Stimulated activated naive CD8-positive, alpha-beta T cell treated with anti-CD3 and anti-CD28 coated beads, Interleukin-15, Interleukin-2, amounts not matched to agents 100 ng/mL and 50 ng/mL, for 24 hours (primary cell): Measurements from ENCODE around the gene SMO.
"Not testable (repeated sequence)": the region's sequence is repeated elsewhere in the genome, so short reads cannot be mapped to it uniquely, and the experiment has no call there.

Experiments used
- H3K27ac Mint-ChIP-seq: one replicate; pipeline ENCODE4 v1.8.0; 2021; ENCODE audit warnings: mild to moderate bottlenecking, mixed read lengths
- H3K27me3 Mint-ChIP-seq: one replicate; pipeline ENCODE4 v1.8.0; 2021; ENCODE audit warnings: mixed read lengths
- H3K36me3 Mint-ChIP-seq: one replicate; pipeline ENCODE4 v1.8.0; 2021; ENCODE audit warnings: low read depth, mixed read lengths
- H3K4me1 Mint-ChIP-seq: one replicate; pipeline ENCODE4 v1.8.0; 2021; ENCODE audit warnings: low read depth, mixed read lengths
- H3K4me3 Mint-ChIP-seq: one replicate; pipeline ENCODE4 v1.8.0; 2021; ENCODE audit warnings: mild to moderate bottlenecking, mixed read lengths
- H3K9me3 Mint-ChIP-seq: one replicate; pipeline ENCODE4 v1.8.0; 2021; ENCODE audit warnings: mixed read lengths

Gene SMO

GRCh38 chr7:129210989-129211312 lies 22.5 kb downstream of the SMO start:
- Mint-ChIP-seq H3K4me1 (no peaks in the 10 kb centered on the region), H3K27ac (no peak overlapping the region), H3K27me3 (peaks cover 4% of the 10 kb centered on the region), H3K4me3 (no peak overlapping the region), H3K36me3 (no peaks in the 10 kb centered on the region), H3K9me3 (no peaks in the 10 kb centered on the region)

GRCh38 chr7:129212126-129212525 lies 23.7 kb downstream of the SMO start:
- Mint-ChIP-seq H3K4me3 (no peak overlapping the region), H3K9me3 (no peaks in the 10 kb centered on the region), H3K36me3 (no peaks in the 10 kb centered on the region), H3K27me3 (peaks cover 4% of the 10 kb centered on the region), H3K4me1 (no peaks in the 10 kb centered on the region), H3K27ac (no peak overlapping the region)

GRCh38 chr7:129212596-129212995 lies 24.2 kb downstream of the SMO start:
- Mint-ChIP-seq H3K27ac (no peak overlapping the region), H3K9me3 (no peaks in the 10 kb centered on the region)

GRCh38 chr7:129213828-129214227 lies 25.4 kb downstream of the SMO start:
- Mint-ChIP-seq H3K4me1 (peaks cover 4% of the 10 kb centered on the region), H3K9me3 (no peaks in the 10 kb centered on the region), H3K27ac (no peak overlapping the region), H3K36me3 (no peaks in the 10 kb centered on the region), H3K4me3 (no peak overlapping the region), H3K27me3 (peaks cover 7% of the 10 kb centered on the region)

More at GRCh38 chr7:129212596-129212995, 24.2 kb downstream of the SMO start:
- Mint-ChIP-seq H3K4me1 (no peaks in the 10 kb centered on the region), H3K36me3 (no peaks in the 10 kb centered on the region), H3K4me3 (no peak overlapping the region), H3K27me3 (peaks cover 4% of the 10 kb centered on the region)

GRCh38 chr7:129215691-129216090 lies 27.3 kb downstream of the SMO start:
- H3K9me3 Mint-ChIP-seq, H3K36me3 Mint-ChIP-seq, H3K27ac Mint-ChIP-seq, H3K4me3 Mint-ChIP-seq, H3K27me3 Mint-ChIP-seq, H3K4me1 Mint-ChIP-seq: not testable (repeated sequence)

GRCh38 chr7:129216101-129216715 lies 27.8 kb downstream of the SMO start:
- H3K27ac Mint-ChIP-seq, H3K36me3 Mint-ChIP-seq, H3K27me3 Mint-ChIP-seq, H3K4me1 Mint-ChIP-seq, H3K9me3 Mint-ChIP-seq, H3K4me3 Mint-ChIP-seq: not testable (repeated sequence)

GRCh38 chr7:129216821-129217416 lies 28.5 kb downstream of the SMO start:
- H3K27ac Mint-ChIP-seq, H3K9me3 Mint-ChIP-seq, H3K4me1 Mint-ChIP-seq, H3K4me3 Mint-ChIP-seq, H3K27me3 Mint-ChIP-seq, H3K36me3 Mint-ChIP-seq: not testable (repeated sequence)

GRCh38 chr7:129218514-129219062 lies 30.2 kb downstream of the SMO start:
- no peaks in the 10 kb centered on the region for H3K9me3 Mint-ChIP-seq
- peaks cover 14% of the 10 kb centered on the region for H3K4me1 Mint-ChIP-seq
- peaks cover 4% of the 10 kb centered on the region for H3K27me3 Mint-ChIP-seq
- no peak overlapping the region for H3K4me3 Mint-ChIP-seq
- no peaks in the 10 kb centered on the region for H3K36me3 Mint-ChIP-seq
- H3K27ac Mint-ChIP-seq: no peak overlapping the region

- not testable (repeated sequence) for H3K27me3 Mint-ChIP-seq, H3K9me3 Mint-ChIP-seq, H3K4me3 Mint-ChIP-seq, H3K27ac Mint-ChIP-seq, H3K36me3 Mint-ChIP-seq
- H3K4me1 Mint-ChIP-seq: peaks cover 17% of the 10 kb centered on the region
These were observed 30.7 kb downstream of the SMO start for GRCh38 chr7:129219166-129219565.

GRCh38 chr7:129222064-129222463 lies 33.6 kb downstream of the SMO start:
- no peak overlapping the region for H3K27ac Mint-ChIP-seq
- no peak overlapping the region for H3K4me3 Mint-ChIP-seq

GRCh38 chr7:129224251-129225205 lies 36.1 kb downstream of the SMO start, which contains the start of gene AHCYL2:
TSS of gene AHCYL2 (plus strand) at chr7:129225030.
- no peaks in the 10 kb centered on the region for H3K9me3 Mint-ChIP-seq
- peak within 1 kb of the TSS; percentile 97 for H3K27ac Mint-ChIP-seq
- peak within 1 kb of the TSS; percentile 93 for H3K4me3 Mint-ChIP-seq
- H3K27me3 Mint-ChIP-seq: no peaks in the 10 kb centered on the region
- H3K36me3 Mint-ChIP-seq: no peaks in the 10 kb centered on the region
- peaks cover 32% of the 10 kb centered on the region for H3K4me1 Mint-ChIP-seq

More at GRCh38 chr7:129222064-129222463, 33.6 kb downstream of the SMO start:
- Mint-ChIP-seq H3K9me3 (no peaks in the 10 kb centered on the region), H3K27me3 (peaks cover 4% of the 10 kb centered on the region), H3K36me3 (no peaks in the 10 kb centered on the region), H3K4me1 (peaks cover 33% of the 10 kb centered on the region)

GRCh38 chr7:129225206-129225930 lies 36.9 kb downstream of the SMO start:
- H3K9me3 Mint-ChIP-seq: no peaks in the 10 kb centered on the region
- H3K36me3 Mint-ChIP-seq: no peaks in the 10 kb centered on the region
- no peaks in the 10 kb centered on the region for H3K27me3 Mint-ChIP-seq
- H3K4me3 Mint-ChIP-seq: peak overlapping the region; percentile 93
- peak overlapping the region; percentile 68 for H3K27ac Mint-ChIP-seq
- H3K4me1 Mint-ChIP-seq: peaks cover 32% of the 10 kb centered on the region

GRCh38 chr7:129225931-129226572 lies 37.6 kb downstream of the SMO start:
- peaks cover 32% of the 10 kb centered on the region for H3K4me1 Mint-ChIP-seq
- peak overlapping the region; percentile 93 for H3K4me3 Mint-ChIP-seq
- no peaks in the 10 kb centered on the region for H3K9me3 Mint-ChIP-seq
- H3K27me3 Mint-ChIP-seq: no peaks in the 10 kb centered on the region
- peak overlapping the region; percentile 68 for H3K27ac Mint-ChIP-seq
- peaks cover 4% of the 10 kb centered on the region for H3K36me3 Mint-ChIP-seq
